GM21381 (cell line): ENCODE data around the gene ALOXE3.

Experiments
- ATAC-seq: cut with Tn5 transposase; IDR thresholded peaks from one replicate; pipeline ENCODE4 v1.9.1; 2021; ENCODE audit warnings: mild to moderate bottlenecking, moderate library complexity; ENCODE audit not compliant: unreplicated experiment

Gene ALOXE3

DNA sequence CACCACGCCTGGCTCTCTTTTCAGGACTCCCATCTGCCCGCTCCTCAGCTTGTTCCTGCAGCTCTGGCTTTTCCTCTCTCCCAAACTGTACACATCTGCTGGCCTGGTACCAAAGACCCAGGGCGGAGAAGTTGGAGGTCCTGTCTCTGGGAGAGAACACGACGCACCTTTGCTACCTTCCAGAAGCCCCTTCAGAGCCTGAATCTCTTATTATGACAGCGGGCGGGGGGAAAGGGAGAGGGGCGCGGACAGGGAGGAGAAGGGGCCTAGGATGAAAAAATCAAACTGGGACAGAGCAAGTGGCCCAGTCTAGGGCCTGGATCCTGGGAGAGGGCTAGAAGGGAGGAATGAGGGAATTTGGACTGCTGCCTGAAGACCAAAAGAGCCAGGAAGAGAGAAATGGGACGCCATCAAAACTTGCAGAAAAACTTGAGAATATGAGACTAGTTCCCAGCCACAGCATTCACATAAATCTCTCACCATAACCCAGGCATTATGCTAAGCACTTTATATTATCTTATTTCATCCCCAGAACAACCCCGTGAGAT lies 36.4 kb upstream of the ALOXE3 start:
- no peak for ATAC-seq

GRCh38 chr17:8153957-8154607 lies 35.8 kb upstream of the ALOXE3 start:
- no peak for ATAC-seq

GRCh38 chr17:8153525-8153956 lies 35.2 kb upstream of the ALOXE3 start:
- no peak for ATAC-seq

GRCh38 chr17:8153031-8153451 lies 34.7 kb upstream of the ALOXE3 start:
- ATAC-seq = no peak

DNA sequence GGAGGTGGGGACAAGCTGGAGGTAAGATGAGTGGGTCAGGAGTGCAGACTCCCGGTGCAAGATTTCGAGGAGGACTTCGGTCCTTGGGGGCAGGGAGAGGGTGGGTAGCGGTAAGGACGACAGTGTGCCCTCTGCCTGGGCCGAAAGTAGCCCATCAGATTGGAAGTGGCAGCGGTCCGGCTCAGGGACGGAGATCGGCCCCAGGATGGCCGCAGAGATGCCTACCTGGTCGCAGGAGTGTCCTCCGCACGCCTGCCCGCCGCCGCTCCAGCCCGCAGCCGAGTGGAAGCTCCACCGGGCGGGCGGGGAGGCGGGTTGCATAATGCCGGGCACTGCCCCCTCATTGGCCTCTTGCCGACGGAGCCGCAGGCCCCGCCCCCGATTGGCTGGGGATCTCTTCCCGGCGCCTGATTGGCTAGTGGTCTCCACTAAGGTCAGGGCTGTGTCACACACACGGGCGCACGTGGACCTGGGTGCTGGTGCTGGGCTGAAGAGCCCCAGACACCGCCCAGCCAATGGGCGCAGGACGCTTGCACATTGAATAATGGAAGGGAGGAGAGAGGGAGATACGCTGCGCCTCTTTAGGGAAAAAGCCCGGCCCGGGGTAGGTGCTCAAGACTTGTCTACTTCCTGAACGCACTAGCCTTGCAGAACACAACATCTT lies 33.9 kb upstream of the ALOXE3 start, which contains the start of gene PER1:
PER1 (minus strand) TSS at position 293 of the 664 bp plus-strand sequence. CDS start 1,698 bp downstream, outside the sequence.
- peak; percentile 20 for ATAC-seq

GRCh38 chr17:8151641-8152111 lies 33.4 kb upstream of the ALOXE3 start:
- no peak for ATAC-seq

DNA sequence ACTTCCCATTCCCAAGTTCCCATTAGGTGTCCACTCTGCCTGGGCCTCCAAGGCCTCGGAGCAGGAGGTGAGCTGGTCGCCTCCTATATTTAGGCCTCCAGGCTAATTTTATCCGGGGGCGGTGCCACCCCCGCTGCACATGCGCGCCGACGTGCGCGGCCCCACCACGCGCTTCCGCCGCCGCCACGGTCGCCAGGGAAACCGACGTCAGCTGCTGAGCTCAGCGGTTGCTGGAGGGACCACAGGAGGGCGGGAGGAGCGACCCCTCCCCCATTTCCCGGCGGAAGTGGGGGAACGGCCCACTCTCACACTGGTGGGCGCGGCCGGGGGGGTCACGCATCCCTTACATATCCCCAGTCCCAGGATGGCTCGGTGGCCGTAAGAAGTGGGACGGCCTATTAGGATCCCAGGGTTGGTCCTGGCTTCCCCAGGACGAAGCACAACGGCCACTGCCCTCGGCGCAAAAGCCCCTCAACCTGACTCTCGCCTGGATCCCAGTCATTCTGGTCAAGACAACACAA lies 32.9 kb upstream of the ALOXE3 start:
- ATAC-seq = peak; percentile 41

GRCh38 chr17:8150194-8151119 lies 32.1 kb upstream of the ALOXE3 start:
- ATAC-seq = no peak

GRCh38 chr17:8149419-8150193 lies 31.3 kb upstream of the ALOXE3 start:
- no peak for ATAC-seq

- ATAC-seq = no peak
These were observed 30.2 kb upstream of the ALOXE3 start for GRCh38 chr17:8148560-8148959.

- no peak for ATAC-seq
These were observed 29.6 kb upstream of the ALOXE3 start for GRCh38 chr17:8147805-8148404.

- no peak for ATAC-seq
These were observed 29.0 kb upstream of the ALOXE3 start for GRCh38 chr17:8147141-8147804.

- no peak for ATAC-seq
These were observed 28.2 kb upstream of the ALOXE3 start for GRCh38 chr17:8146381-8147140.

GRCh38 chr17:8145811-8146210 lies 27.5 kb upstream of the ALOXE3 start:
- ATAC-seq = no peak

- ATAC-seq = no peak
These were observed 26.3 kb upstream of the ALOXE3 start for GRCh38 chr17:8144401-8145231.

DNA sequence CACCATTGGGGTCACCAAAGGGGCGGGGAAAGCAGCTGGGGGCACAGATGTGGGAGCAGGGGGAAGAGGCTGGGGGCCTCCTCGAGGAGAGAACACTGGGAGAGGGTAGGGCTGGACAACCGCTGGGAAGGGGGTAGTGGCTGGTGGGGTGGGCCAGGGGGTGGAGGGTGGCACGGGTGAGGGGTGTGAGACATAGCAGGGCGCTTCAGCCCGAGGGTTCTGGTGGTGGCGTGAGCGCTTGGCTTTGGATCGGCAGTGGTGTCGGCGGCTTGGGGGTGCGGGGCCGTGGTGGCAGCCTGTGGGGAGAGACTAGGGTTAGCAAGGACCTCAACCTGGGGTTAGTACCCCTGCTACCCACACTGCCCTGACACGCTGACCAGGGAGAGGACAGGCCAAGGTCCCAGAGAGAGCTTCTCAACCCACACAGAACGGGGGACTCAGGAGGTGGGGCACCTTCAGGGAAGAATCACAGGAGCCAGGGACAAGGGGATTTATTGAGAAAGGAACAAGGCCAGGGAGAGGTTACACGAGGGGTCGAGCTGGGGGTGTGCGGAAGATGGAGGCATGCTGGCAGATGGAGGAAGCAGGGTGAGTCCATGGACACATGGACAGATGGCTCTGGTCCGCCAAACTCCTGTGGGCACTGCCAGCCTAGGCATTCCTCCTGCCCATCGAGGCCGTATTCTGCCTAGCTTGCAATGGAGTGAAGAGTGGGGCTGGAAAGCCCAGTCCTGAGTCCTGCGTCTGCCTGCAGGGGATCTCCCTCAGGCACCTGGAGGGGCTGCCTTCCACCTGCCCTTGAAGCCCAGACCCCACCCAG lies 25.5 kb upstream of the ALOXE3 start:
- ATAC-seq = no peak
